ENCODE results near the gene UMAD1.

GRCh38 chr7:7869651-7870050 is 229.1 kb downstream of the UMAD1 start:
- TF ChIP-seq POLR2A (IDR thresholded peaks at IDR 0.05) (no peak), POLR2AphosphoS5 (IDR thresholded peaks at IDR 0.05) (no peak)
- TF ChIP-seq, protein P1, sequence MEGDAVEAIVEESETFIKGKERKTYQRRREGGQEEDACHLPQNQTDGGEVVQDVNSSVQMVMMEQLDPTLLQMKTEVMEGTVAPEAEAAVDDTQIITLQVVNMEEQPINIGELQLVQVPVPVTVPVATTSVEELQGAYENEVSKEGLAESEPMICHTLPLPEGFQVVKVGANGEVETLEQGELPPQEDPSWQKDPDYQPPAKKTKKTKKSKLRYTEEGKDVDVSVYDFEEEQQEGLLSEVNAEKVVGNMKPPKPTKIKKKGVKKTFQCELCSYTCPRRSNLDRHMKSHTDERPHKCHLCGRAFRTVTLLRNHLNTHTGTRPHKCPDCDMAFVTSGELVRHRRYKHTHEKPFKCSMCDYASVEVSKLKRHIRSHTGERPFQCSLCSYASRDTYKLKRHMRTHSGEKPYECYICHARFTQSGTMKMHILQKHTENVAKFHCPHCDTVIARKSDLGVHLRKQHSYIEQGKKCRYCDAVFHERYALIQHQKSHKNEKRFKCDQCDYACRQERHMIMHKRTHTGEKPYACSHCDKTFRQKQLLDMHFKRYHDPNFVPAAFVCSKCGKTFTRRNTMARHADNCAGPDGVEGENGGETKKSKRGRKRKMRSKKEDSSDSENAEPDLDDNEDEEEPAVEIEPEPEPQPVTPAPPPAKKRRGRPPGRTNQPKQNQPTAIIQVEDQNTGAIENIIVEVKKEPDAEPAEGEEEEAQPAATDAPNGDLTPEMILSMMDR (IDR thresholded peaks at IDR 0.05 in 8 of 11, conservative IDR thresholded peaks at IDR 0.05 in 3 of 11): no peak
